Esophagus squamous epithelium (tissue), 5 donors: ENCODE measurements around the gene RAPGEF1. TPM values are rescaled to one million over a fixed set of nuclear protein-coding genes. Genes with fewer than 3 reads are reported as not detected.

Experiments
- DNase-seq: peaks from one replicate; lab custom pipeline; 2025; lab: John Stamatoyannopoulos, UW
- H3K27ac ChIP-seq, 4 donors: fragments of 200-600 bp; sonication (generic); one replicate each; pipeline ENCODE4 v1.5.1; 2016 to 2019; ENCODE audit warnings: mild to moderate bottlenecking in 1 of 4
- H3K27me3 ChIP-seq, 4 donors: fragments of 200-600 bp; sonication (generic); 1 replicate in 3 of 4; 2 replicates in 1 of 4; pipeline versions ENCODE4 v1.5.1 to v1.6.0; 2017 to 2021; ENCODE audit warnings: antibody characterized with exemption in 1 of 4
- H3K36me3 ChIP-seq, 3 donors: fragments of 200-600 bp; sonication (generic); one replicate each; pipeline ENCODE4 v1.5.1; 2016 to 2019
- H3K4me1 ChIP-seq, 3 donors: fragments of 200-600 bp; sonication (generic); one replicate each; pipeline ENCODE4 v1.5.1; 2017 to 2019
- H3K4me3 ChIP-seq, 4 donors: fragments of 200-600 bp; sonication (generic); 1 replicate in 3 of 4; 2 replicates in 1 of 4; pipeline ENCODE4 v1.5.1; 2016 to 2019; ENCODE audit warnings: mild to moderate bottlenecking in 2 of 4, moderate library complexity in 1 of 4
- H3K9me3 ChIP-seq, 3 donors: fragments of 200-600 bp; sonication (generic); one replicate each; pipeline ENCODE4 v1.5.1; 2016 to 2019
- POLR2A ChIP-seq, 4 donors: fragments of 450-650 bp; IDR thresholded peaks; one replicate each; pipeline ENCODE4 v1.6.1; 2017; ENCODE audit warnings: antibody characterized with exemption in 4 of 4, mild to moderate bottlenecking in 4 of 4, moderate library complexity in 3 of 4
- WGBS, 2 donors: methylation state at CpG; one replicate each; pipeline ENCODE4 v1.1.5; 2018; 5-methylcytosine and 5-hydroxymethylcytosine counted together
- intact Hi-C: fragments of 100-400 bp; cut with DNase I; formaldehyde crosslinking; loops from one replicate; pipeline ENCODE4 v1.15.0; 2022
- total RNA-seq, 4 donors: library from RNA; depleted of rRNA; stranded (reverse); fragments of >200 nt; gene quantifications; one replicate each; pipeline ENCODE4 v1.1.0, GENCODE V29; 2016
- TF ChIP-seq, protein P1 (sequence below), 6 experiments: fragments of 450-650 bp in 4 of 6; fragments of 200-600 bp in 2 of 6; sonication (generic) in 2 of 6; IDR thresholded peaks; one replicate each; pipeline ENCODE4 v1.5.1; 2016 to 2019; ENCODE audit warnings: antibody characterized with exemption in 6 of 6, mild to moderate bottlenecking in 4 of 6, moderate library complexity in 4 of 6
- donor health status: DM: yes; HTN: yes; CAD: no.

Gene RAPGEF1
- total RNA-seq, 4 donors from 2014 or later = 12.2 to 40.4 (median 19.0) TPM

GRCh38 chr9:131596430-131596743 lies 143.5 kb downstream of the RAPGEF1 start:
- Histone ChIP-seq H3K27ac (no peak overlapping the region), H3K27me3 (no peaks in the 10 kb centered on the region), H3K9me3 (no peaks in the 10 kb centered on the region), H3K4me1 (peaks cover 0 to 3% (median 0%) of the 10 kb centered on the region in 3 donors), H3K36me3 (peaks cover 22 to 97% (median 25%) of the 10 kb centered on the region in 3 donors), H3K4me3 (no peak overlapping the region)
- WGBS, 2 donors = 96% methylated on average over 4 of the region's 4 CpGs; no CpG with 5 or more reads in 1 of the 2 donors
- DNase-seq = no peak
- intact Hi-C loops = no loop called here
- TF ChIP-seq, protein P1, sequence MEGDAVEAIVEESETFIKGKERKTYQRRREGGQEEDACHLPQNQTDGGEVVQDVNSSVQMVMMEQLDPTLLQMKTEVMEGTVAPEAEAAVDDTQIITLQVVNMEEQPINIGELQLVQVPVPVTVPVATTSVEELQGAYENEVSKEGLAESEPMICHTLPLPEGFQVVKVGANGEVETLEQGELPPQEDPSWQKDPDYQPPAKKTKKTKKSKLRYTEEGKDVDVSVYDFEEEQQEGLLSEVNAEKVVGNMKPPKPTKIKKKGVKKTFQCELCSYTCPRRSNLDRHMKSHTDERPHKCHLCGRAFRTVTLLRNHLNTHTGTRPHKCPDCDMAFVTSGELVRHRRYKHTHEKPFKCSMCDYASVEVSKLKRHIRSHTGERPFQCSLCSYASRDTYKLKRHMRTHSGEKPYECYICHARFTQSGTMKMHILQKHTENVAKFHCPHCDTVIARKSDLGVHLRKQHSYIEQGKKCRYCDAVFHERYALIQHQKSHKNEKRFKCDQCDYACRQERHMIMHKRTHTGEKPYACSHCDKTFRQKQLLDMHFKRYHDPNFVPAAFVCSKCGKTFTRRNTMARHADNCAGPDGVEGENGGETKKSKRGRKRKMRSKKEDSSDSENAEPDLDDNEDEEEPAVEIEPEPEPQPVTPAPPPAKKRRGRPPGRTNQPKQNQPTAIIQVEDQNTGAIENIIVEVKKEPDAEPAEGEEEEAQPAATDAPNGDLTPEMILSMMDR (IDR thresholded peaks at IDR 0.05) = no peak
- no peak for TF ChIP-seq POLR2A (IDR thresholded peaks at IDR 0.05)

DNA sequence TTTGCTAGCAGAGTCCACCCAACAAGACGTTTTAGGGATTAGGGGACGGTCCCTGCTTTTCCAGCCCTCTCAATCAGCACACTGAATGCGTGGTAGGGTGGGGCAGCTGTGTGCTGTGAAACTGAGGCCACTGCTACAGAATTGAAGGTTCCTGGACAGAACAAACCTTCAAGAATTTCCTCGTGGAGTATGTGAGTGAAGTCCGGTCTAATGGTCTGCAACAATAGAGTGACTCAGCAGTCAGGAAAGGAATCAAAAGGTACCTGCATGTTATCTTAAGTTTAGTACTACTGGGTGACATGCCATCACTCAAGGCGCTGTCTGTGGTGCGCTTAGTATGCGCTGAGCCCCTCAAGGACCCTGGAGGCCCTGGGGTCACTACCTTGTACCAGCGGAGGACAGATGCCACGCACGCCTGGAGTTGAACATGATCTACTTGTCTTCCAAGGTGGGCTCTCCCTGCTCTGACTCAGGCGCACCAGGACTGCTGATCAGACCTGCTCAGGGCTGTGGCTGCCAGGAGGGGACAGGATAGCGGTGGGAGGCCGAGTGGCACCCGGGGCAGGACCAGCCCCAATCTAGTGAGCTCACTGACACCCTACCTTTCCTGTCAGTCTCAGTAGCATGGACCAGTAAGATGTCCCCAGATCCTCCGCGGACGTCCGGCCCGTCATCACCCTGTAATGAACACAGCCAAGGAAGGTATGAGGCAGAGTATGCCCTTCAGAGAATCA lies 144.0 kb downstream of the RAPGEF1 start:
- Histone ChIP-seq H3K27ac (no peak overlapping the region), H3K36me3 (peaks cover 22 to 94% (median 24%) of the 10 kb centered on the region in 3 donors), H3K9me3 (no peaks in the 10 kb centered on the region), H3K4me1 (peaks cover 0 to 9% (median 0%) of the 10 kb centered on the region in 3 donors), H3K27me3 (no peaks in the 10 kb centered on the region), H3K4me3 (no peak overlapping the region)
- TF ChIP-seq, protein P1 (IDR thresholded peaks at IDR 0.05) = no peak
- DNase-seq = no peak
- intact Hi-C loops = no loop called here
- 88% methylated on average over 18 of the region's 20 CpGs; no CpG with 5 or more reads in 1 of the 2 donors for WGBS, 2 donors

GRCh38 chr9:131594906-131595665 lies 144.8 kb downstream of the RAPGEF1 start:
- TF ChIP-seq, protein P1 (IDR thresholded peaks at IDR 0.05) = no peak
- no peak for TF ChIP-seq POLR2A (IDR thresholded peaks at IDR 0.05)
- Histone ChIP-seq H3K4me3 (no peak overlapping the region), H3K36me3 (peaks cover 24 to 94% (median 25%) of the 10 kb centered on the region in 3 donors), H3K4me1 (peaks cover 0 to 16% (median 0%) of the 10 kb centered on the region in 3 donors), H3K9me3 (no peaks in the 10 kb centered on the region), H3K27ac (no peak overlapping the region), H3K27me3 (no peaks in the 10 kb centered on the region)
- intact Hi-C loops = no loop called here
- no peak for DNase-seq
- WGBS, 2 donors = 84 to 91% methylated on average over 6 to 12 of the region's 20 CpGs

DNA sequence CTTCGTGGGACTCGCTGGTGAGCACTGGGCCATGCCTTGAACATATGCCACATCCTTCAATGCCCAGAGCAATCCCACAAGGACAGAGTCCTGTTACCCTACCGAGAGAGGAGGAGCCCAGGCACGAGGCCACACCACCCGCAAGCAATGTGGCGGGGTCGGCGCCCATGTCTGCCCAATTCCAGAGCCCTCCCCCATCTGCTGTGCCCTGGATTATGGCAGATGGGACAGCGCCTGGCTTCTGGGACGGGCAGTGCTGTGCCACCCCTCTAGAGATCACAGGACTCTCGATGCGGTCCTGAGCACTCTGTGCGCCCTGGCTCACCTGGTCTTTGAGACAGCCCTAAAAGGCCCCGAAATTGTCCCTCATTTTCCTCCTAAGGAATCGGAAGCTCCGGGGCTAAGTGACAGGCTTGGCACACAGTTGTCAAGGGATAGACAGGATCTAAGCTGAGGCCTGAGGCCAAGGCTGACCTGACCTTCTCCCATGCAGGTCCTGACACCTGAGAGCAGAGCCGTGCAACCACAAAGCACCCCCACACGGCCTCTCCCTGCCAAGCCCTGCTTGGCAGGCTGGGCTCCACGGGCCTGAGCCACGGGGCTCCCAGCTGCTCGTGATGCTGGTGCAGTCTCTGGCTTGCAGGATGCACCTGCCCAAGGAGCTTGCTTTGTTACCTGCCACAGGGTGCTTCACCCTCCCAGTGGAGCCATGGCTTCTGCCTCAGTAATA lies 145.8 kb downstream of the RAPGEF1 start:
- H3K9me3 ChIP-seq = no peaks in the 10 kb centered on the region
- intact Hi-C loops = no loop called here
- 41 to 73% methylated on average over 4 of the region's 21 CpGs for WGBS, 2 donors
- H3K36me3 ChIP-seq = peaks cover 27 to 94% (median 28%) of the 10 kb centered on the region in 3 donors
- TF ChIP-seq, protein P1 (IDR thresholded peaks at IDR 0.05) = no peak
- no peak for TF ChIP-seq POLR2A (IDR thresholded peaks at IDR 0.05)
- no peak overlapping the region for H3K27ac ChIP-seq
- no peak for DNase-seq
- no peaks in the 10 kb centered on the region for H3K27me3 ChIP-seq
- H3K4me3 ChIP-seq = no peak overlapping the region
- peaks cover 0 to 17% (median 0%) of the 10 kb centered on the region in 3 donors for H3K4me1 ChIP-seq
